BJ (cell line): Measurements from ENCODE around the gene CELF6. TPM values are rescaled to one million over a fixed set of nuclear protein-coding genes. Genes with fewer than 3 reads are reported as not detected.

Experiments
- CTCF ChIA-PET: fragments of 350-600 bp; formaldehyde crosslinking; extraction: SDS; loops from one replicate; lab custom pipeline; 2021; ENCODE audit warnings: antibody characterized with exemption, inconsistent platforms; lab: Yijun Ruan, JAX
- POLR2A ChIA-PET: fragments of 300-600 bp; sonication (Branson Sonifier 250); formaldehyde crosslinking; extraction: SDS; loops from one replicate; lab custom pipeline; 2021; ENCODE audit warnings: antibody characterized with exemption; lab: Charles Lee
- DNase-seq: peaks from one replicate; pipeline ENCODE4 v3.0.0-alpha.2; 2011; ENCODE audit warnings: low read depth
- H3K27me3 ChIP-seq: 2 replicates; pipeline ENCODE4 v1.6.0; 2011; ENCODE audit warnings: low read length; ENCODE audit not compliant: control insufficient read depth, insufficient read depth
- H3K36me3 ChIP-seq: 2 replicates; pipeline ENCODE4 v1.5.1; 2011; ENCODE audit warnings: low read length; ENCODE audit not compliant: control insufficient read depth, insufficient read depth
- H3K4me3 ChIP-seq: 2 replicates; pipeline ENCODE4 v1.5.1; 2011; ENCODE audit warnings: low read depth, mild to moderate bottlenecking, control low read depth, low read length
- CTCF ChIP-seq: IDR thresholded peaks from 2 replicates; pipeline ENCODE4 v1.5.1; 2011; ENCODE audit warnings: low read depth, mild to moderate bottlenecking, control low read depth, inconsistent platforms, low read length, moderate library complexity; ENCODE audit not compliant: insufficient read depth
- polyA plus RNA-seq: library from polyadenylated mRNA; depleted of rRNA; stranded (reverse); fragments of >200 nt; gene quantifications from 2 replicates; pipeline ENCODE4 v1.2.3, GENCODE V29; 2011; rRNA removed

CELF6 gene
- polyA plus RNA-seq, 1 experiment: 0.12 TPM

- Histone ChIP-seq H3K4me3 (peak overlapping the region; percentile 34), H3K36me3 (peaks cover 5% of the 10 kb centered on the region), H3K27me3 (no peaks in the 10 kb centered on the region)
- ChIA-PET CTCF (interaction anchor here (1.0 to 2.2 kb wide), 3 partner anchors 10 to 32 kb away, joined by 3 to 13 read pairs (median 3); no protein-coding TSS in a partner anchor), POLR2A (no interaction called here)
- DNase-seq: no peak
- TF ChIP-seq CTCF: no peak
Observed at GRCh38 chr15:72236381-72237003, 83.5 kb downstream of the CELF6 start.

- no peaks in the 10 kb centered on the region; the same call in 1 of the 2 replicates for H3K36me3 ChIP-seq
- DNase-seq: no peak
- H3K4me3 ChIP-seq: no peak overlapping the region
- TF ChIP-seq CTCF: no peak
- no peaks in the 10 kb centered on the region for H3K27me3 ChIP-seq
- ChIA-PET CTCF (interaction anchor here (2.2 kb wide), 1 partner anchor 8 kb away, joined by 13 read pairs; no protein-coding TSS in a partner anchor), POLR2A (interaction anchor here (0.7 kb wide), 1 partner anchor 13 kb away, joined by 3 read pairs; no protein-coding TSS in a partner anchor)
Observed at GRCh38 chr15:72235298-72235697, 84.7 kb downstream of the CELF6 start.

Other genes with a start within 250 kb of the CELF6 start
- 13.1 and 16.4 TPM in 2 replicates for gene MYO9A, start 202.0 kb downstream of the CELF6 start, polyA plus RNA-seq
- gene SENP8, start 201.8 kb downstream of the CELF6 start, polyA plus RNA-seq: 3.1 and 6.0 TPM in 2 replicates
- gene GRAMD2A, start 122.4 kb downstream of the CELF6 start, polyA plus RNA-seq: 0.17 and 0.21 TPM in 2 replicates
- gene PKM, start 89.0 kb downstream of the CELF6 start, polyA plus RNA-seq: 2,101 and 2,533 TPM in 2 replicates
- 69.7 and 73.4 TPM in 2 replicates for gene PARP6, start 47.6 kb downstream of the CELF6 start, polyA plus RNA-seq
- gene HEXA, start 55.9 kb upstream of the CELF6 start, polyA plus RNA-seq: 221 and 272 TPM in 2 replicates
- not detected in 2 replicates for gene TMEM202, start 78.1 kb upstream of the CELF6 start, polyA plus RNA-seq
- gene ARIH1, start 154.2 kb upstream of the CELF6 start, polyA plus RNA-seq: 46.0 and 60.6 TPM in 2 replicates